GM12878 (cell line): ENCODE measurements around the gene RSPH10B2.
"Not testable (repeated sequence)": the region's sequence is repeated elsewhere in the genome, so short reads cannot be mapped to it uniquely, and the experiment has no call there.

Experiments
- EGR1 ChIP-seq, 2 experiments: IDR thresholded peaks; 1 replicate in 1 of 2; 2 replicates in 1 of 2; pipeline ENCODE4 v1.6.1; 2011 to 2012; ENCODE audit warnings: low read depth in 2 of 2, low read length in 2 of 2, borderline replicate concordance in 1 of 2, mild to moderate bottlenecking in 1 of 2, moderate library complexity in 1 of 2
- HDAC2 ChIP-seq: fragments of 200-600 bp; sonication (generic); IDR thresholded peaks from 2 replicates; pipeline ENCODE4 v1.6.1; 2017
- LARP7 ChIP-seq: fragments of 450-650 bp; IDR thresholded peaks from 2 replicates; pipeline ENCODE4 v1.6.1; 2017; ENCODE audit warnings: mild to moderate bottlenecking
- POLR2A ChIP-seq: IDR thresholded peaks from 2 replicates; pipeline ENCODE4 v1.6.1; 2011; ENCODE audit warnings: low read depth, mild to moderate bottlenecking, low read length
- POLR2AphosphoS2 ChIP-seq: IDR thresholded peaks from 2 replicates; pipeline ENCODE4 v1.6.1; 2011; ENCODE audit warnings: low read depth, mild to moderate bottlenecking, low read length, improper control_type of control experiment, moderate library complexity
- SMC3 ChIP-seq: IDR thresholded peaks from 2 replicates; pipeline ENCODE4 v1.6.1; 2011; ENCODE audit warnings: low read length, improper control_type of control experiment, borderline replicate concordance
- TARDBP ChIP-seq: IDR thresholded peaks from 2 replicates; pipeline ENCODE4 v1.6.1; 2016; ENCODE audit warnings: borderline replicate concordance
- TF ChIP-seq, protein P1 (sequence below), 3 experiments: IDR thresholded peaks in 2 of 3; conservative IDR thresholded peaks in 1 of 3; 2 replicates each; pipeline ENCODE4 v1.5.1; 2011; ENCODE audit warnings: low read depth in 3 of 3, low read length in 3 of 3, mild to moderate bottlenecking in 3 of 3, control low read depth in 2 of 3, moderate library complexity in 2 of 3, inconsistent platforms in 1 of 3, mixed read lengths in 1 of 3; ENCODE audit not compliant: control insufficient read depth in 2 of 3, insufficient read depth in 1 of 3; ENCODE audit errors: extremely low read depth in 1 of 3
- TF ChIP-seq, protein P2 (sequence below): IDR thresholded peaks from 2 replicates; pipeline ENCODE4 v1.6.1; 2011; ENCODE audit warnings: low read depth, mild to moderate bottlenecking, low read length, moderate library complexity, borderline replicate concordance; ENCODE audit errors: extremely low read depth
- TF ChIP-seq, protein P3 (sequence below): IDR thresholded peaks from 2 replicates; pipeline ENCODE4 v1.6.1; 2012; ENCODE audit warnings: mild to moderate bottlenecking, low read depth, low read length

DNA sequence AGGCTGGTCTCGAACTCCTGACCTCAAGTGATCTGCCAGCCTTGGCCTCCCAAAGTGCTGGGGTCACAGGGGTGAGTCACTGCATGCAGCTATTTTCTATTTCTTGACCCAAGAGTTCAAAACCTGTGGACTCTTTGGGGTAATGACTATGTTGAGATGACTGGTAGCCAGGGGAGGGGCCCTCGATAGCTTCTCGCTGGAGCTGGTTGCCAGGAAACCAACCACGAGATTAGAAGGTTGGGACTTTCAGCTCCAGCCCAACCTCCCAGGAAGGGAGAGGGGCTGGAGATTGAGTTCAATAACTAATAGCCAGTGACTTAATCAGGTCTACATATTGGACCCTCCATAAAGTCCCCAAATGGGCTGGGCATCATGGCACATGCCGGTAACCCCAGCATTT is 43.3 kb downstream of the RSPH10B2 start:
- TF ChIP-seq, protein P1, sequence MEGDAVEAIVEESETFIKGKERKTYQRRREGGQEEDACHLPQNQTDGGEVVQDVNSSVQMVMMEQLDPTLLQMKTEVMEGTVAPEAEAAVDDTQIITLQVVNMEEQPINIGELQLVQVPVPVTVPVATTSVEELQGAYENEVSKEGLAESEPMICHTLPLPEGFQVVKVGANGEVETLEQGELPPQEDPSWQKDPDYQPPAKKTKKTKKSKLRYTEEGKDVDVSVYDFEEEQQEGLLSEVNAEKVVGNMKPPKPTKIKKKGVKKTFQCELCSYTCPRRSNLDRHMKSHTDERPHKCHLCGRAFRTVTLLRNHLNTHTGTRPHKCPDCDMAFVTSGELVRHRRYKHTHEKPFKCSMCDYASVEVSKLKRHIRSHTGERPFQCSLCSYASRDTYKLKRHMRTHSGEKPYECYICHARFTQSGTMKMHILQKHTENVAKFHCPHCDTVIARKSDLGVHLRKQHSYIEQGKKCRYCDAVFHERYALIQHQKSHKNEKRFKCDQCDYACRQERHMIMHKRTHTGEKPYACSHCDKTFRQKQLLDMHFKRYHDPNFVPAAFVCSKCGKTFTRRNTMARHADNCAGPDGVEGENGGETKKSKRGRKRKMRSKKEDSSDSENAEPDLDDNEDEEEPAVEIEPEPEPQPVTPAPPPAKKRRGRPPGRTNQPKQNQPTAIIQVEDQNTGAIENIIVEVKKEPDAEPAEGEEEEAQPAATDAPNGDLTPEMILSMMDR (IDR thresholded peaks at IDR 0.05 in 2 of 3, conservative IDR thresholded peaks at IDR 0.05 in 1 of 3; ENCODE audit: control insufficient read depth in 2 of 3, extremely low read depth in 1 of 3, insufficient read depth in 1 of 3, low read depth in 3 of 3, low read length in 3 of 3), result not testable (repeated sequence)
- not testable (repeated sequence) for TF ChIP-seq EGR1 (IDR thresholded peaks at IDR 0.05; ENCODE audit: borderline replicate concordance in 1 of 2, low read depth in 2 of 2, low read length in 2 of 2); SMC3; POLR2AphosphoS2; POLR2A; HDAC2; LARP7; TARDBP
- TF ChIP-seq, protein P2, sequence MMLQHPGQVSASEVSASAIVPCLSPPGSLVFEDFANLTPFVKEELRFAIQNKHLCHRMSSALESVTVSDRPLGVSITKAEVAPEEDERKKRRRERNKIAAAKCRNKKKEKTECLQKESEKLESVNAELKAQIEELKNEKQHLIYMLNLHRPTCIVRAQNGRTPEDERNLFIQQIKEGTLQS, result not testable (repeated sequence)
- TF ChIP-seq, protein P3, sequence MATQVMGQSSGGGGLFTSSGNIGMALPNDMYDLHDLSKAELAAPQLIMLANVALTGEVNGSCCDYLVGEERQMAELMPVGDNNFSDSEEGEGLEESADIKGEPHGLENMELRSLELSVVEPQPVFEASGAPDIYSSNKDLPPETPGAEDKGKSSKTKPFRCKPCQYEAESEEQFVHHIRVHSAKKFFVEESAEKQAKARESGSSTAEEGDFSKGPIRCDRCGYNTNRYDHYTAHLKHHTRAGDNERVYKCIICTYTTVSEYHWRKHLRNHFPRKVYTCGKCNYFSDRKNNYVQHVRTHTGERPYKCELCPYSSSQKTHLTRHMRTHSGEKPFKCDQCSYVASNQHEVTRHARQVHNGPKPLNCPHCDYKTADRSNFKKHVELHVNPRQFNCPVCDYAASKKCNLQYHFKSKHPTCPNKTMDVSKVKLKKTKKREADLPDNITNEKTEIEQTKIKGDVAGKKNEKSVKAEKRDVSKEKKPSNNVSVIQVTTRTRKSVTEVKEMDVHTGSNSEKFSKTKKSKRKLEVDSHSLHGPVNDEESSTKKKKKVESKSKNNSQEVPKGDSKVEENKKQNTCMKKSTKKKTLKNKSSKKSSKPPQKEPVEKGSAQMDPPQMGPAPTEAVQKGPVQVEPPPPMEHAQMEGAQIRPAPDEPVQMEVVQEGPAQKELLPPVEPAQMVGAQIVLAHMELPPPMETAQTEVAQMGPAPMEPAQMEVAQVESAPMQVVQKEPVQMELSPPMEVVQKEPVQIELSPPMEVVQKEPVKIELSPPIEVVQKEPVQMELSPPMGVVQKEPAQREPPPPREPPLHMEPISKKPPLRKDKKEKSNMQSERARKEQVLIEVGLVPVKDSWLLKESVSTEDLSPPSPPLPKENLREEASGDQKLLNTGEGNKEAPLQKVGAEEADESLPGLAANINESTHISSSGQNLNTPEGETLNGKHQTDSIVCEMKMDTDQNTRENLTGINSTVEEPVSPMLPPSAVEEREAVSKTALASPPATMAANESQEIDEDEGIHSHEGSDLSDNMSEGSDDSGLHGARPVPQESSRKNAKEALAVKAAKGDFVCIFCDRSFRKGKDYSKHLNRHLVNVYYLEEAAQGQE, result not testable (repeated sequence)
